ENCODE results near the gene RPL21.
"Not testable (repeated sequence)": the region's sequence is repeated elsewhere in the genome, so short reads cannot be mapped to it uniquely, and the experiment has no call there.

RPL21 gene

GRCh38 chr13:27211771-27212364 is 39.5 kb upstream of the RPL21 start:
- DNase-seq (ENCODE audit: low read depth): peak; percentile 46
- H3K4me3 ChIP-seq (ENCODE audit: control insufficient read depth, low read depth, low read length): no peak overlapping the region
- TF ChIP-seq, protein P1, sequence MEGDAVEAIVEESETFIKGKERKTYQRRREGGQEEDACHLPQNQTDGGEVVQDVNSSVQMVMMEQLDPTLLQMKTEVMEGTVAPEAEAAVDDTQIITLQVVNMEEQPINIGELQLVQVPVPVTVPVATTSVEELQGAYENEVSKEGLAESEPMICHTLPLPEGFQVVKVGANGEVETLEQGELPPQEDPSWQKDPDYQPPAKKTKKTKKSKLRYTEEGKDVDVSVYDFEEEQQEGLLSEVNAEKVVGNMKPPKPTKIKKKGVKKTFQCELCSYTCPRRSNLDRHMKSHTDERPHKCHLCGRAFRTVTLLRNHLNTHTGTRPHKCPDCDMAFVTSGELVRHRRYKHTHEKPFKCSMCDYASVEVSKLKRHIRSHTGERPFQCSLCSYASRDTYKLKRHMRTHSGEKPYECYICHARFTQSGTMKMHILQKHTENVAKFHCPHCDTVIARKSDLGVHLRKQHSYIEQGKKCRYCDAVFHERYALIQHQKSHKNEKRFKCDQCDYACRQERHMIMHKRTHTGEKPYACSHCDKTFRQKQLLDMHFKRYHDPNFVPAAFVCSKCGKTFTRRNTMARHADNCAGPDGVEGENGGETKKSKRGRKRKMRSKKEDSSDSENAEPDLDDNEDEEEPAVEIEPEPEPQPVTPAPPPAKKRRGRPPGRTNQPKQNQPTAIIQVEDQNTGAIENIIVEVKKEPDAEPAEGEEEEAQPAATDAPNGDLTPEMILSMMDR (IDR thresholded peaks at IDR 0.05; ENCODE audit: control insufficient read depth, insufficient read depth, low read depth, low read length, missing control alignments): no peak

- DNase-seq (ENCODE audit: low read depth); H3K4me3 ChIP-seq (ENCODE audit: control insufficient read depth, low read depth, low read length): not testable (repeated sequence)
Measured at GRCh38 chr13:27213386-27213785, 38.0 kb upstream of the RPL21 start.

GRCh38 chr13:27217791-27218190 is 33.6 kb upstream of the RPL21 start:
- not testable (repeated sequence) for H3K4me3 ChIP-seq (ENCODE audit: control insufficient read depth, low read depth, low read length); DNase-seq (ENCODE audit: low read depth)

DNA sequence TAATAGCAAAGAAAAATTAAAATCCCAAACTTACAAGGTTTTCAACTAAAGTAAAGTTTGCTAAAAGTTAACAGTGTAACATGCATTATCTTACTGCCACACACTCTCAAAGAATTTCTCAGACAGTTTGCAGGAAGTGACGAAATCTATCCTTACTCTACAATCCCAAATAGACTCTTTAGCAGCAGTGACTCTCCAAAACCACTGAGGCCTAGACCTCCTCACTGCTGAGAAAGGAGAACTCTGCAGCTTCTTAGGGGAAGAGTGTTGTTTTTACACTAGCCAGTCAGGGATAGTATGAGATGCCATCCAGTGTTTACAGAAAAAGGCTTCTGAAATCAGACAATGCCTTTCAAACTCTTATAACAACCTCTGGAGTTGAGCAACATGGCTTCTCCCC is 32.5 kb upstream of the RPL21 start:
- not testable (repeated sequence) for H3K4me3 ChIP-seq (ENCODE audit: control insufficient read depth, low read depth, low read length); DNase-seq (ENCODE audit: low read depth)

DNA sequence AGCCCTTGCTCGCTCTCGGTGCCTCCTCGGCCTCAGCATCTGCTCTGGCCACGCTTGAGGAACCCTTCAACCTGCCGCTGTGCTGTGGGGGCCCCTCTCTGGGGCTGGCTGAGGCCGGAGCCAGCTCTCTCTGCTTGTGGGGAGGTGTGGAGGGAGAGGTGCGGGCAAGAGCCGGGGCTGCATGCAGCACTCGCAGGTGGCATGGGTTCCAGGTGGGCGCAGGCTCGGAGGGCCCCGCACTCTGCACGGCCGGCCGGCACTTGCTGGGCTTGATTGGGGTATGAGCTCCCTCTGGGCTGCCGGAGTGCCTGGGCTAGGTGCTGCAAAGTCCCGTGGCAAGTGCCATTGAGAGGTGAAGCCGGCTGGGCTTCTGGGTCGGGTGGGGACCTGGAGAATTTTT is 31.7 kb upstream of the RPL21 start:
- DNase-seq (ENCODE audit: low read depth): no peak
- TF ChIP-seq, protein P1 (IDR thresholded peaks at IDR 0.05; ENCODE audit: control insufficient read depth, insufficient read depth, low read depth, low read length, missing control alignments): no peak
- H3K4me3 ChIP-seq (ENCODE audit: control insufficient read depth, low read depth, low read length): no peak overlapping the region

DNA sequence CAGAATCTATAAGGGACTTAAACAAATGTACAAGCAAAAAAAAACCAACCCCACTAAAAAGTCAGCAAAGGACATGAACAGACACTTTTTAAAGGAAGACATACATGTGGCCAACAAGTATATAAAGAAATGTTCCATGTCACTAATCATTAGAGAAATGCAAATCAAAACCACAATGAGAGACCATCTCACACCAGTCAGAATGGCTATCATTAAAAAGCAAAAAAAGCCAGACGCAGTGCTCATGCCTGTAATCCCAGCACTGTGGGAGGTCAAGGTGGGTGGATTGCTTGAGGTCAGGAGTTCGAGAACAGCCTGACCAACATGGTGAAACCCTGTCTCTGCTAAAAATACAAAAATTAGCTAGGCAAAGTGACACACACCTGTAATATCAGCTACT is 29.3 kb upstream of the RPL21 start:
- not testable (repeated sequence) for H3K4me3 ChIP-seq (ENCODE audit: control insufficient read depth, low read depth, low read length); DNase-seq (ENCODE audit: low read depth)

GRCh38 chr13:27226991-27227390 is 24.4 kb upstream of the RPL21 start:
- TF ChIP-seq, protein P1 (IDR thresholded peaks at IDR 0.05; ENCODE audit: control insufficient read depth, insufficient read depth, low read depth, low read length, missing control alignments): no peak
- no peak for DNase-seq (ENCODE audit: low read depth)
- H3K4me3 ChIP-seq (ENCODE audit: control insufficient read depth, low read depth, low read length): no peak overlapping the region

DNA sequence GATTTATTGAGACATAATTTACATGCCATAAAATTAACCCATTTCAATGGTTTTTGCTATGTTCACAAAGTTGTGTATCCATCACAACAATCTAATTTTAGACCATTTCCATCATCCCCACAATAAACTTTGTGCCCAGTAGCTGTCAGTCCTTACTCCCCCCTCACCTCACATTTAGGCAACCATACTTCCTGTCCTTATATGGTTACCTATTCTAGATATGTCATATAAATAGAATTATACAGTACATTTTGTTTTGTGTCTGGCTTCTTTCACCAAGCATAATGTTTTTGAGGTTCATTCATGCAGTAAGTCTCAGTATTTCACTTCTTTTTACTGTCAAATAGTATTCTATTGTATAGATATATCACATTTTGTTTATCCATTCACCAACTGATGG is 23.2 kb upstream of the RPL21 start:
- no peak overlapping the region for H3K4me3 ChIP-seq (ENCODE audit: control insufficient read depth, low read depth, low read length)
- TF ChIP-seq, protein P1 (IDR thresholded peaks at IDR 0.05; ENCODE audit: control insufficient read depth, insufficient read depth, low read depth, low read length, missing control alignments): no peak
- DNase-seq (ENCODE audit: low read depth): no peak

DNA sequence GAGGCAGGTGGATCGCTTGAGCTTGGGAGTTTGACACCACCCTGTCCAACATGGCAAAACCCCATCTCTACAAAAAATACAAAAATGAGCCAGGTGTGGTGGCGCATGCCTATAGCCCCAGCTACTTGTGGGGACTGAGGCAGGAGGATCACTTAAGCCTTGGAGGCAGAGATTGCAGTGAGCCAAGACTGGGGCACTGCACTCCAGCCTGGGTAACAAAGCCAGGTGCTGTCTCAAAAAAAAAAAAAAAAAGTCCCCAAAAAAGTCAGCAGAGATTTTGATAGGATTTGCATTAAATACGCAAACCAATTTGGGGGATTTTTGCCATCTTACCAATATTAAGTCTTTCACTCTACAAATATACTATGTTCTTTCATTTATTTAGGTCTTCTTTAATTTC is 21.7 kb upstream of the RPL21 start:
- H3K4me3 ChIP-seq (ENCODE audit: control insufficient read depth, low read depth, low read length): no peak overlapping the region
- TF ChIP-seq, protein P1 (IDR thresholded peaks at IDR 0.05; ENCODE audit: control insufficient read depth, insufficient read depth, low read depth, low read length, missing control alignments): no peak

More for the DNA sequence above, 21.7 kb upstream of the RPL21 start:
- DNase-seq (ENCODE audit: low read depth): no peak
